Endodermal cell (in vitro differentiated cells): Measurements from ENCODE around the gene PIK3CA. TPM values are rescaled to one million over a fixed set of nuclear protein-coding genes. Genes with fewer than 3 reads are reported as not detected.

Experiments used
- DNase-seq: peaks from one replicate; pipeline ENCODE4 v3.0.0-alpha.2; 2017
- H3K27ac ChIP-seq: 2 replicates; pipeline ENCODE4 v1.5.1; 2013; ENCODE audit warnings: mild to moderate bottlenecking, low read depth, low read length, moderate library complexity
- H3K27me3 ChIP-seq: 2 replicates; pipeline ENCODE4 v1.6.1; 2013; ENCODE audit warnings: mild to moderate bottlenecking, low read length, moderate library complexity; ENCODE audit not compliant: insufficient read depth, control insufficient read depth, poor library complexity, severe bottlenecking
- H3K36me3 ChIP-seq: 2 replicates; pipeline ENCODE4 v1.7.0; 2013; ENCODE audit warnings: mild to moderate bottlenecking, low read length, moderate library complexity; ENCODE audit not compliant: control insufficient read depth, insufficient read depth
- H3K4me1 ChIP-seq: one replicate; pipeline ENCODE4 v1.7.0; 2013; ENCODE audit warnings: low read length; ENCODE audit not compliant: control insufficient read depth, insufficient read depth
- H3K4me3 ChIP-seq: 2 replicates; pipeline ENCODE4 v1.5.1; 2013; ENCODE audit warnings: mild to moderate bottlenecking, low read length, moderate library complexity
- H3K9ac ChIP-seq: 2 replicates; pipeline ENCODE4 v1.6.1; 2013; ENCODE audit warnings: mild to moderate bottlenecking, low read length, moderate library complexity; ENCODE audit not compliant: poor library complexity, severe bottlenecking; ENCODE audit errors: extremely low read depth
- H3K9me3 ChIP-seq: 2 replicates; pipeline ENCODE4 v1.6.1; 2013; ENCODE audit warnings: mild to moderate bottlenecking, low read length, moderate library complexity; ENCODE audit not compliant: control insufficient read depth
- H3K27ac Mint-ChIP-seq: 2 replicates; pipeline ENCODE4 v1.8.0; 2020; ENCODE audit warnings: mixed read lengths
- H3K27me3 Mint-ChIP-seq: 2 replicates; pipeline ENCODE4 v1.8.0; 2021; ENCODE audit warnings: mild to moderate bottlenecking, mixed read lengths; ENCODE audit not compliant: insufficient read depth
- H3K36me3 Mint-ChIP-seq: 2 replicates; pipeline ENCODE4 v1.8.0; 2020; ENCODE audit warnings: low read depth, mixed read lengths
- H3K4me1 Mint-ChIP-seq: 2 replicates; pipeline ENCODE4 v1.8.0; 2020; ENCODE audit warnings: mixed read lengths
- H3K4me3 Mint-ChIP-seq: 2 replicates; pipeline ENCODE4 v1.8.0; 2020; ENCODE audit warnings: mild to moderate bottlenecking, moderate library complexity, mixed read lengths
- H3K9me3 Mint-ChIP-seq: 2 replicates; pipeline ENCODE4 v1.8.0; 2020; ENCODE audit warnings: mild to moderate bottlenecking, mixed read lengths
- CTCF ChIP-seq: fragments of 200-600 bp; sonication (generic); conservative IDR thresholded peaks from 2 replicates; pipeline ENCODE4 v1.5.0; 2021; ENCODE audit warnings: antibody characterized with exemption, mild to moderate bottlenecking
- WGBS, 2 experiments: methylation state at CpG; one replicate each; pipeline versions ENCODE4 v1.1.5 to v1.1.7; 2013; ENCODE audit warnings: missing lambda C conversion rate in 2 of 2, mixed read lengths in 1 of 2; ENCODE audit not compliant: insufficient coverage in 1 of 2, insufficient read length in 1 of 2; 5-methylcytosine and 5-hydroxymethylcytosine counted together
- total RNA-seq, 2 donors: library from RNA; stranded (reverse); fragmentation: NEBNext Ultra II Directional in 1 of 2; extraction: Animal tissue kit (Norgen Biotek cat#: 25700) in 1 of 2; gene quantifications; 2 replicates in 1 of 2; 3 replicates in 1 of 2; pipeline ENCODE4 v1.2.1, GENCODE V29; 2021

The PIK3CA gene
- total RNA-seq, 2 donors from 2014 or later, result 21.1 to 22.2 TPM

- no peaks in the 10 kb centered on the region for H3K4me1 Mint-ChIP-seq
- no peak for DNase-seq
- H3K27ac Mint-ChIP-seq, result no peak overlapping the region
- Histone ChIP-seq H3K4me3 (no peak overlapping the region), H3K9ac (no peak overlapping the region), H3K36me3 (no peaks in the 10 kb centered on the region), H3K4me1 (no peaks in the 10 kb centered on the region), H3K9me3 (peaks cover 7% of the 10 kb centered on the region), H3K27ac (no peak overlapping the region), H3K27me3 (no peaks in the 10 kb centered on the region)
- H3K9me3 Mint-ChIP-seq, result peaks cover 10% of the 10 kb centered on the region
- no peak overlapping the region for H3K4me3 Mint-ChIP-seq
- H3K36me3 Mint-ChIP-seq, result no peaks in the 10 kb centered on the region
- H3K27me3 Mint-ChIP-seq, result peaks cover 1% of the 10 kb centered on the region
- TF ChIP-seq CTCF, result no peak
- 100% methylated on average over 1 of the region's 1 CpG; no CpG with 5 or more reads in 1 of the 2 experiments for WGBS, 2 experiments
Observed at GRCh38 chr3:179133575-179133974, 14.6 kb upstream of the PIK3CA start.

DNA sequence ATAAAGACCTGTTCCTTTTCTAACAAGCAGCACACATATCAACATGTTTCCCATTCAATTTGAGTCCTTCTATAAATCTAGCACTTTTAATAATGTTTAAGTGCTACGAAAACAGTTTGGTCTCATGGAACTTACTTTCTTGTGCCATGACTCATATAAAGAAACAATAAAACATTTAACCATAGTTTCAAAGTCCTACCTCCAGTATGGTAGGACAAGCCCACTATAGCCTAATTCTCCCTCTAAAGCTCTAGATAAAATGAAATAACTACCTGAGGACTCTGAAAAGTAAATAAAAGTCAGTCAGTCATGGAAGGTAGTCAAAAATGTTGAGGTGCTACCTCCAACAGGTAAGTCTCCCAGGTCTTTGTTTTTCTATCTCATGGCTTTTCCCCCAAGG lies 12.0 kb upstream of the PIK3CA start:
- WGBS, 2 experiments, result 91 to 100% methylated on average over 1 of the region's 1 CpG

DNA sequence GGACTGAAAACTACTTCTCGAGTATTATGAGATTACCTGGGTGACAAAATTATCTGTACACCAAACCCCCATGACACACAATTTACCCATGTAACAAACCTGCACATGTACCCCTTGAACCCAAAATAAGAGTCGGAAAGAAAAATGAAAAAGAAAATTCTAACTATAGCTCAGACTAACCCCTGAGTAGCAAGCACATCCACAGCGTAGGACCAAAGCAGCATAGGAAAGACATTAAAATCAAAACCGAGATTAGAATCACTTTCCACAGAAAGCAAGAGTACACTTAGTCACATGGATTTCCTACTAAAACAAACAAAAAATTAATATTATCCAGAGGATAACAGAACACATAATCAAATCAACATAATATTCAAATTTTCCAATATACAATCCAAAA lies 6.3 kb upstream of the PIK3CA start:
- H3K4me1 Mint-ChIP-seq, result no peaks in the 10 kb centered on the region
- peaks cover 5% of the 10 kb centered on the region for H3K9me3 Mint-ChIP-seq
- H3K27ac Mint-ChIP-seq, result no peak overlapping the region
- no peak overlapping the region for H3K4me3 Mint-ChIP-seq
- no peak overlapping the region for H3K4me3 ChIP-seq
- WGBS, 2 experiments, result 93 to 100% methylated on average over 2 to 4 of the region's 4 CpGs
- TF ChIP-seq CTCF, result no peak
- no peaks in the 10 kb centered on the region for H3K9me3 ChIP-seq
- no peaks in the 10 kb centered on the region for H3K36me3 Mint-ChIP-seq
- peaks cover 3% of the 10 kb centered on the region for H3K27me3 Mint-ChIP-seq
- H3K4me1 ChIP-seq, result no peaks in the 10 kb centered on the region
- no peak for DNase-seq
- no peaks in the 10 kb centered on the region for H3K27me3 ChIP-seq
- no peaks in the 10 kb centered on the region for H3K36me3 ChIP-seq
- H3K9ac ChIP-seq, result no peak overlapping the region
- no peak overlapping the region for H3K27ac ChIP-seq

More for the DNA sequence above, 12.0 kb upstream of the PIK3CA start:
- no peak for DNase-seq
- Histone ChIP-seq H3K27me3 (no peaks in the 10 kb centered on the region), H3K9me3 (peaks cover 7% of the 10 kb centered on the region), H3K9ac (no peak overlapping the region), H3K4me1 (no peaks in the 10 kb centered on the region), H3K27ac (no peak overlapping the region), H3K4me3 (no peak overlapping the region), H3K36me3 (no peaks in the 10 kb centered on the region)
- peaks cover 1% of the 10 kb centered on the region for H3K27me3 Mint-ChIP-seq
- H3K9me3 Mint-ChIP-seq, result peaks cover 16% of the 10 kb centered on the region
- no peak overlapping the region for H3K4me3 Mint-ChIP-seq
- no peaks in the 10 kb centered on the region for H3K36me3 Mint-ChIP-seq
- no peaks in the 10 kb centered on the region for H3K4me1 Mint-ChIP-seq
- no peak for TF ChIP-seq CTCF
- H3K27ac Mint-ChIP-seq, result no peak overlapping the region
